Hematopoietic multipotent progenitor cell treated with erythropoietin and hydrocortisone succinate and interleukin-3 and kit ligand, for 17 days (in vitro differentiated cells): ENCODE data around the gene SPEG.

Source experiments
- DNase-seq: peaks from one replicate; pipeline ENCODE4 v3.0.0-alpha.2; 2015; ENCODE audit warnings: low spot score

SPEG gene

GRCh38 chr2:219497495-219498279, 63.0 kb downstream of the SPEG start:
- DNase-seq = peak; percentile 49

DNA sequence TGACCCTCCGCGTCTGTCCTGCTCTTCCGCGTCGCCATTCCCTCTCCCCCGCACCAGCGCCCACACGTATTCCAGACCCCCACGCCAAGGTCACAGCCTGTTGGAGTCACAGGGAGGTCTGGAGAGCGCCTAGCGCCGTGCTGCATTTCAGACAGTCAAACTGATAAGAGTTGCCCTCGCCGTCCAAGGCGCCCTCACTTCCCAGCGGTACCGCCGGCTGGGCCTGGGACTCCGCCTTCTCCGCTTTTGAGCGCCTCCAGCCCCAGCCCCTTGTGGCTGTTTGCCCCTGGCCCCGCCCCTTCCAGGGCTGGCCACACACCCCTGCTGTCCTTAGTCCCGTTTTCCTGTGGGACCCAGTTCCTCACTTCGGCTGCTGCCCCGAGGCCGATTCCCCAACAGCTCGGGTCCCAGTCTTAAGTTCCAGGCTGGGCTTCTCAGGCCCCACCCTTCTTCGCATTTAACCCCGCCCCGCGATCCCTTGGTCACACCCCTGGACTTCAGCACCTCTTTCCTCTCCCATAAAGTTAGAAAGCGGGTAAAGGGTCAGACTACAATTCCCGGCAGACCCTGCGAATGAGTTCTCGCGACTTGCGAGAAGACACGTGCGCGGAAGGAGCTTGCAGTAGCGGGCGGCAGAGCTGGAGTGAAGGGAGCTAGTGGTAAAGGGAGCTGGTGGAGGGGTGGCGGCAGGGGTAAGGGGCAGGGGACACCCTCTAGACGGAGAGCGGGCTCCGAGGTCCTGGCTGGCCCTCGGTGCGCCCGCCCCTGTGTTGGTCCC, 63.8 kb downstream of the SPEG start, which contains the start of gene GMPPA:
Gene GMPPA, plus strand, starts transcription at position 612 of the 778 bp plus-strand sequence. CDS start 1,085 bp downstream, outside the sequence.
- DNase-seq = peak; percentile 91

GRCh38 chr2:219499058-219499307, 64.3 kb downstream of the SPEG start:
- no peak for DNase-seq

DNA sequence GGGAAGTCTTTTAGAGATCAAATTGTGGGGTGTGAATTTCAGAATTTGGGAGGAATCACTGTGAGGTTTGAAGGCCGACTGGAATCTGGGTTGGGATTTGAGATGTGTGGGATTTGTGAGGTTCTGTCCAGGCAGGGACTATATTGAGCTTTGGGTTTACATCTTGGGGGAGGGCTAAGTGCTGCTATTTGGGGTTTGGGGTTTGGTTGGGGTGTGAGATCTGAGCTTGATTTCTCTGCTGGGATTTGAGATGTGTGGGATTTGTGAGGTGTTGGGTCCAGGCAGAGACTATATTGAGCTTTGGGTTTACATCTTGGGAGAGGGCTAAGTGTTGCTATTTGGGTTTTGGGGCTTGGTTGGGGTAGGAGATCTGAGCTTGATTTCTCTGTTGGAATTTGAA, 64.9 kb downstream of the SPEG start:
- no peak for DNase-seq

DNA sequence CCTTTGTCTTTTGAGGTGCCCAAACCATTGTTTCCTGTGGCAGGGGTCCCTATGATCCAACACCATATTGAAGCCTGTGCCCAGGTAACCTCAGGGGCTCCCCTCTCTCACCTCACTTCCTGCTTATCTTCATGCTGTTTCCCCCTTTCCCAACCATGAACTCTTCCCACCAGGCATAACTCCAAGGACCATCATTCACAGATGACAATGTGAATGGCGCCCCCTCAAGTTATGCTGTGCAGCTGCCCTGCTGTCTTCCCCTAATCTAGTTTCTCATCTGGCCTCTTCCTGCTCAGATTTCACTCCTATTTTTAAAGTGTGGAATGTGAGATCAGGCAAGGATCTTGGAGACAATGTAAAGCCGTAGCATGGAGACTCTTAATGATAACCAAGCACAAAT, 65.5 kb downstream of the SPEG start:
- DNase-seq = no peak

DNA sequence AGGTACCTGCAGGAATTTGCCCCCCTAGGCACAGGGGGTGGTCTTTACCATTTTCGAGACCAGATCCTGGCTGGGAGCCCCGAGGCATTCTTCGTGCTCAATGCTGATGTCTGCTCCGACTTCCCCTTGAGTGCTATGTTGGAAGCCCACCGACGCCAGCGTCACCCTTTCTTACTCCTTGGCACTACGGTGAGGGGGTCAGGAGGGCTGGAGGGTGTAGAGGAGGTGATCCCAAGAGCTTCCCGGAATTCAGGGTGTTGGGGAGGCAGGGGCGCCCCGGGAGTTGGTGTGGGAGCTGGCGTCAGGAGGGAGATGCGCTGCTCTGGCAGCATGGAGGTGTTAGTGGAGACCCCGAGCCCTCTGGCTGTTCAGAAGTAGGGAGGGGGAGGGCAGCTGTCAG, 67.2 kb downstream of the SPEG start:
- no peak for DNase-seq

GRCh38 chr2:219502618-219503017, 68.0 kb downstream of the SPEG start:
- no peak for DNase-seq

DNA sequence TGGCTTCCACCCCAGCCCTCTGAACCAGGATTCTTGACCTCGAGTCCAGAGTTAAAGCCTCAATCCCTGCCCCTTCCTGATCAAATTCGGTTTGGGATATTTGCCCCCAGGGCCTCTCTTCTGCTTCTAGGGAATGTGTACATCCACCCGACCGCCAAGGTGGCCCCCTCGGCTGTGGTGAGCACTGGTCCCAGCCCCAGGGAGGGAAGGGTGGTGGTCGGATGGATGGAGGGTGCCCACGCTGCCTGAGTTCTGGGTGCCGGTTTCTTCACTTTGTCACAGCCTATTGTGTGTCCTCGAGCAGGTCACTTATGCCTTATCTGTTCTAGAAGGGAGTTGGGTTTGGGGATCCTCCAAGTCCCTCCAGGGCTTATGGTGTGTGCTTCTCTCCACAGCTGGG, 70.9 kb downstream of the SPEG start:
- DNase-seq = no peak

- no peak for DNase-seq
These were observed 71.6 kb downstream of the SPEG start for GRCh38 chr2:219506153-219506801.

DNA sequence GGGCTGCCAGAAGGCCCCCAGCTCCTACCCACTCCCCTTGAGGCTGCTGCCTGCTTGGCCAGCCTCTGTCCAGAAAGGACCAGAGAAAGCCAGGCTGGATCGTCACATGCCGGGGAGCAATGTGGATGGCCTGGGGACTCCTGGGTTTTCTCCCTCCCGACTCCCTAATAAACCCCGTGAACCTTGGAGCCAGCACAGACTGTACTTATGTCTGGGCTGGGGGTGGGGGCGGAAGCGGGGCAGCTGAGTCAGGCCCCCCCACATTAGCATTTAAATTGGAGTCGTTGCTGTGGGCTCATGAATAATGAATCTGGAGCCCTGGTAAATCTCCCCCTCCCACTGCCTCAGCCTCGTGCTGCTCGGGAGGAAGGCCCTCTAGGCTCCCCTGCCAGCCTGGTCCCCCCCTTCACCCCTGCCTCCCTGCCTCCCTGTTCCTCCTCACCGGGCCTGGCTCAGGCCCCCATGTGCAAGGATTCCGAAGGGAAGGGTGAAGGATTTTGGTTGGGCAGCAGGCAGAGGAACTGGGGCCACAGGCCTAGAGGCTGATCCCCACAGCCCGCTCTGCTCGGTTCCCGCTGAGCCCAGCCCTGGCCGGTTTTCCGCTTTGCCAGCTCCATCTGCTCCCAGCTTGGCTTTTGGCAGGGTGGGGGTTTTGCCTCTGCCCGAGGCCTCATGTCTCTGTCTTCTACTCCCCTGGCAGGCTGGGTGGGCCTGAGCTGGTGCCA, 72.3 kb downstream of the SPEG start:
- DNase-seq = no peak

- no peak for DNase-seq
These were observed 73.2 kb downstream of the SPEG start for GRCh38 chr2:219507581-219508443.

GRCh38 chr2:219508444-219508734, 73.7 kb downstream of the SPEG start:
- DNase-seq = no peak

- DNase-seq = peak; percentile 13
These were observed 74.5 kb downstream of the SPEG start for GRCh38 chr2:219508971-219509779.

DNA sequence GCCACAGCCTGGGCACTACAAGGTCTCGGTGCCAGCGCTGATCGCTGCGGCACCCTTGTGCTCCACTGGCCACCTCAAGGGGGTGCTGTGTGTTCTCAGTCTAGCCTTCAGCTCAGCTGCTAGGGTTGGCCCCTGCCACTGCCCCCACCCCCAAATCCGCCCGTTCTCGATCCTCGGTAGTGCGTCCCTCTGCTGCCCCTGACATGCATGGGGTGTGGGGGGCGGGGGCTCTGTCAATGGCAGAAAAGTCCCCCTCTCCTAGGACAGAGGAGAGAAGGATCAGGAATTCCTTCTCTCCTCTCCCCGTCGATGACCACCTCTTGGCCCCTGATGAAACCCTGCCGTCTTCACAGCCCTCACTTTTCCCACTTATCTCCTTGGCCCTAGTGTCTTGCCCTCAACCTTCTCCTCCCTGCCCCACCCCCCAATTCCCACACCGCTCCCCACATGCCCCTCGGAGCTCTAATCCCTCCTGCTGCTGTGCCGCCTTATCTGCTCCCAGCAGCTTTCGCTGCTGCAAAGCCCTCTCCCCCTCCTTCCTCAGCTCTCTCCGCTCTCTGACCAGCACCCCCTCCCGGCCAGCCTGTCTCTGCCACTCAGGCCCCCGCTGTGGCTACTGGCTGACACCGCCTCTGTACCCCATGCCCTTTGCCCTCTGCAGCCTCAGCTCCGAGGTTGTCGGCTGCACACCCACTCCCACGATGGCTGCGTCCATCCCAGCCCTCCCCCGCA, 75.3 kb downstream of the SPEG start:
- peak; percentile 81 for DNase-seq

GRCh38 chr2:219510512-219511135, 76.0 kb downstream of the SPEG start:
- no peak for DNase-seq

- DNase-seq = peak; percentile 27
These were observed 77.1 kb downstream of the SPEG start for GRCh38 chr2:219511547-219512325.

DNA sequence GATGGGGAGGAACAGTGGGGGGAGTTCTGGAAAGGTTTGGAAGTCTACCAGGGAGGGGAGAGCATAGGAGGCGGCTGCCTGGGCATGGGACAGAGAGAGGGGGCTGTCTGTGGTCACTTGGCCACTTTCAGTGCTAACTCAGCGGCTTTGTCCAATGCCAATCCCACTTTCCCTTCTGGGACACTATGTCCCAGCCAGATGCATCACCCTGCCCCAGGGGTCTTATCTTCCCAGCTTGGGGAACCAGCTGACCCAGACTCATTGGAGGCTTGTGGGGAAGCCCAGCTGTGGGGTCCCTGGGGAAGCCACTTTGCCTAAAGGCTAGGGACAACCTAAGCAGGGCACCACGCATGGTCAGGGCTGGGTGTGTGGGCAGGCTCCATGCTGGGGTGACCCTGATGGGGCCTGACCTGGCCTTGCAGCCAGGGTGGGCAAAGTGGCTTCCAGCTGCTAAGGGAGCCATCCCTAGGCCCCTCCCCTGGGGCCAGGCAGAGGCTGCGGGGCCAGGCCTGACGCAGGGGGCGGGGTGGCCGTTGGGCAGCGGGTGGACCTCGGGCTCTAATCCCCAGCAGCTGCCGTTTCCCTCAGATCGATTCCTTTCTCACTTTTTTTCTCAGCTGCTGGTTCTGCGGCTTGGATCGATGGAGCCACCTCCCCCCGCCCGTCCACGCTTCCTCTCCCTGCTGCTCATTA, 78.0 kb downstream of the SPEG start:
- DNase-seq = no peak

GRCh38 chr2:219513787-219514186, 79.1 kb downstream of the SPEG start:
- DNase-seq = no peak
